GM12865 (cell line): ENCODE results near the gene ZBTB7C.

ENCODE experiments used
- DNase-seq: peaks from one replicate; pipeline ENCODE4 v3.0.0; 2010; ENCODE audit warnings: low read depth
- H3K4me3 ChIP-seq: 2 replicates; pipeline ENCODE4 v1.5.1; 2011; ENCODE audit warnings: mild to moderate bottlenecking, low read depth, low read length, control low read depth
- TF ChIP-seq, protein P1 (sequence below): IDR thresholded peaks from 2 replicates; pipeline ENCODE4 v1.5.1; 2011; ENCODE audit warnings: low read length, control low read depth, low read depth, inconsistent platforms; ENCODE audit not compliant: insufficient read depth; ENCODE audit errors: missing control alignments

ZBTB7C gene

DNA sequence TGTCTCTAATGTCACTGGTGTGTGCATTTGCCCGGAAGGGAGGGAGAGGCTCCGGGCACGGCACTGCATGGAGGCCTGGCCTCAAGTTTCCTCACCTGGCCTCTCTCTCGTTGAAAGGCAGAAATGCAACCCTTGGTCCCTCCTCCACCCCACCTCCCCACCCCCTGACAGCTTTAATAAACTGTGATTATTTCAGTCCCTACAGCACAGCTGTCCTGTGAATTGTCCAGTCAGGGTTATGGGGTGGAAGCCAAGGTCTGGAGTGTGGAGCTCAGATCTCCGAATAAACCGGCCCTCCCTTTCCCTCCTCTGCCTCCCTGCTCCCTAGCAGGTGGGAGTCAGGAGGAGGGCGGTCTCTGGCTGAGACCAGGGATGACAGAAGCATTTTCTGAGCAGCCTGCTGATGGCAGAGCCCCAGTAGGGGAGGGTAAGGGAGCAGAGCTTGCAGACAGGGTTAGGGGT is 279.5 kb downstream of the ZBTB7C start:
- TF ChIP-seq, protein P1, sequence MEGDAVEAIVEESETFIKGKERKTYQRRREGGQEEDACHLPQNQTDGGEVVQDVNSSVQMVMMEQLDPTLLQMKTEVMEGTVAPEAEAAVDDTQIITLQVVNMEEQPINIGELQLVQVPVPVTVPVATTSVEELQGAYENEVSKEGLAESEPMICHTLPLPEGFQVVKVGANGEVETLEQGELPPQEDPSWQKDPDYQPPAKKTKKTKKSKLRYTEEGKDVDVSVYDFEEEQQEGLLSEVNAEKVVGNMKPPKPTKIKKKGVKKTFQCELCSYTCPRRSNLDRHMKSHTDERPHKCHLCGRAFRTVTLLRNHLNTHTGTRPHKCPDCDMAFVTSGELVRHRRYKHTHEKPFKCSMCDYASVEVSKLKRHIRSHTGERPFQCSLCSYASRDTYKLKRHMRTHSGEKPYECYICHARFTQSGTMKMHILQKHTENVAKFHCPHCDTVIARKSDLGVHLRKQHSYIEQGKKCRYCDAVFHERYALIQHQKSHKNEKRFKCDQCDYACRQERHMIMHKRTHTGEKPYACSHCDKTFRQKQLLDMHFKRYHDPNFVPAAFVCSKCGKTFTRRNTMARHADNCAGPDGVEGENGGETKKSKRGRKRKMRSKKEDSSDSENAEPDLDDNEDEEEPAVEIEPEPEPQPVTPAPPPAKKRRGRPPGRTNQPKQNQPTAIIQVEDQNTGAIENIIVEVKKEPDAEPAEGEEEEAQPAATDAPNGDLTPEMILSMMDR, result no peak
- DNase-seq, result no peak

DNA sequence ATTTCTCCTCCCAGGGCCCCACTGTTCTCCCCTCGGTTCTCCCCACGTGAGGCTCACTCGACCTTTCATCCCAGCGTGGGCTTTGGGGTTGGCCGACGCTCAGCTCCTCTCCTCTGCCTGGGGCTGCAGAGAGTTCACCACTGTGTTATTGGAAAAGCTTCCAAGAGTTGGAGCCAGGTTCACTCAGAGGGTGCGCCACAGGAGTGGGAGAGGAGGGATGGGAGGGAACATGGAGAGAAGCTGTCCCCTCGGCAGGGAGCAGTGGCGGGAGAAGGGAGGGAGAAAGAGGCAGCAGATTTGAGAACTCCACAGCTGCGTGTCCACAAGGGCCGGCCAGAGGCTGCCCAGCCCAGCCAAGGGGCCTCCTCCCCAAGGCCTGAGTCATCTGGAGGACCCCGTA is 281.6 kb downstream of the ZBTB7C start:
- no peak for DNase-seq
- no peak overlapping the region for H3K4me3 ChIP-seq
- TF ChIP-seq, protein P1, result no peak

More for the DNA sequence above, 279.5 kb downstream of the ZBTB7C start:
- no peak overlapping the region for H3K4me3 ChIP-seq

DNA sequence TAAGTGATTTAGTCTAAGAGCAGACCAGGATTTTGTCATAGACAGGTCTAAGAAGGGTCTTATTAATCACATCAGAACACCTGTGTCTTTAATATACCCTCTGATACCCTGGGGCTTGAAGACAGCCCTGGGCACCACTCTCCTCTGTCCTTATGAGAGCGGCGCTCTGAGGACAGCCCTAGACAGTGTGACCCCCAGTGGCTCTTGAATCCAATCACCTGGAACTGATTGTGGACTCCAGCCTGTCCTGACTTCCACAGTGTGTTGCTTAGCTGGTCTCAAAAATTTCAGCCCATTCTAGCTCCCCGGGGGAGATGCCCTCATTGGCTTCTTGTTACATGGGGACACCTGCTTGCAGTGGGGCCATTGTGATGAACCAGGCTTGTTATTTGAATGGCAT is 282.9 kb downstream of the ZBTB7C start:
- DNase-seq, result no peak
- TF ChIP-seq, protein P1, result no peak
- no peak overlapping the region for H3K4me3 ChIP-seq

DNA sequence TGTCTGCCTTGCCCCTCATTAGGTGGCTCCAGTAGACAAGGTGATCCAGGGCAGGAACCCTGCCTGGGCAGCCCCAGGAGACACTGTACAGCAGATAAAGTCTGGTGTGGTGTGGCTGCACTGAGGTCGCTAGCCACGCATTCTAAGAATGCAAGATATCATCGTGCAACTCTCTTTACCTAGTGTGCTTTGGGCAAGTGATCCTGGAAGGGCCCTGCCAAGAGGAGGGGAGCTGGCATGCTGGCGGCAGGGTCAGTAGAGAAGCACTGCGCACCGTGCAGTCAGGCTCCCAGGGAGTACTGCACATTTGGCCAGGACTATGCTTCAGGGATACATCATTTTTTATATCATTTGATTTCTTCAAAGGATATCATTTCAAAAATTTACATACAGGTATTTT is 283.5 kb downstream of the ZBTB7C start:
- TF ChIP-seq, protein P1, result no peak
- no peak overlapping the region for H3K4me3 ChIP-seq
- no peak for DNase-seq

DNA sequence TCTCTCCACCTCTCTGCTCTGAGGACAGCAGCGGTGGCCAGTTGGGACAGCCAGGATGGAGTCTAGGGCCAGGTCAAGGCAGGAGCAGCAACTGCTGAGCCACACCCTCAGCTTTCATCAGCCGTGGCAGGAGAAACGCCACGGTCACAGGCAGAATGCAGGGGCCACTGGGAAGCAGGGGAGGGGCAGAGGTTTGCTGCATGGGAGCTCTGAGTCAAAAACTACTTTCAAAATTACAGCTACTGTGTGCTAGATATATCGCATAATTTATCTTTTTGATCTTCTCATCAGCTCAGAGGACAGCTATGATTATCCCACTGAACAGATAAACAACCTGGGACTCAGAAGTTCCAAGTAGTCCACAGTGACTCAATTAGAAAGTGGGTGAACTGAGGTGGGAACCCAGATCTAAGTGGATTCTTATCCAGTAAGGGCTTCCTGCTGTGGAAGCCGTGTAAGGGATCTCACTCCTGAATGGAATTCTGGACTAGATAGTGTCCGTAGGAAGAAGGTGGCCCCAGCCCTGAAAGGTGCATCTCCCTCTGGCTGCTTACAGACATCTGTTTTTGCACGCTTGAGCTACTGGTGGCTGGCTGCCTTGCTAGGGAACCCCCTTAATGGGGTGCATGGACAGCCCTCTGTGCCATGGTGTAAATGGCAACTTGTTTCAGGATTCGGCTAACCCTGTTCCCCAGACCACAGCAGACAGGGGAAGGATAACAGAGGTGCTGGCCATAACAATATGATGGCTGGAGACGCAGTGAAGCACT is 284.1 kb downstream of the ZBTB7C start:
- no peak overlapping the region for H3K4me3 ChIP-seq
- peak; percentile 43 for DNase-seq
- TF ChIP-seq, protein P1, result no peak

DNA sequence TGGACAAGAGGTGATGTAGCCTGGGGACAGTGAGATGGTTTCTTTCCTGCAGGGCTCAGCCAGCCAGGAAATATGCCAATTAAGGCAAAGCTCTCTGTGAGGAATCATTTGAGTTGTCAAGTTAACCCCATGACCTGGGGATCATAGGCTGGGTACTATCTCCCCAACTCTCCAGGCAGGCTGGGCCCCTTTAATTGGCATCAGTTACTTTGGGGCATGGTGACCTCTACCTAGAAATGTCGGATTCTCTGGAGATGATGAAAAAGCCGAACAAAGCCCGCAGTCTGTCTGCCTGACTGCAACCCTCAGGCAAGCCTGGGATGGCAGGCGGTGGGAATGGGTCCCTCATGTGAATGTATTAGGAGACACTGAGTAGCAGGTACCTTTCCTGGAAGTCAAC is 285.2 kb downstream of the ZBTB7C start:
- no peak for DNase-seq
- H3K4me3 ChIP-seq, result no peak overlapping the region
- TF ChIP-seq, protein P1, result no peak

DNA sequence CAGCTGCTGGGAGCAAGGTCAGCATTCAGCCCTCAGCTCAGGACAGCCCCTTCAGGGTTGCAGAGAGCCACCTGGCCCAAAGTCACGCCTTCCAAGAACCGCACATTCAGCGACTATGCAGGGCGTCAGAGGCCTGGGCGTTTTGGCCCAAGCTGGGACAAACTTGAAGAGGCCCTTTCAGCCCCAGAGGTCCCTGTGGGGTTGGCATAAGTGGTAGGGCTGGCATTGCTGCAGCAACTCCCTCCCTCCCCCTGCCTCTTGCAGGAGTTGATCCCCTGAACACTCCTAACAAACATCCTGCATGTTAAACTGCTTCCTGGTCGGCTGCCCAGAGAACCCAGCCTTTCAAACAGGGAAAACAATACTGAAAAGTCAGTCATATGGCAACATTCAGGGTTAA is 285.9 kb downstream of the ZBTB7C start:
- H3K4me3 ChIP-seq, result no peak overlapping the region
- DNase-seq, result no peak
- TF ChIP-seq, protein P1, result no peak
